H9 (cell line): Measurements from ENCODE around the gene LRP8. TPM values are rescaled to one million over a fixed set of nuclear protein-coding genes. Genes with fewer than 3 reads are reported as not detected.
A peak's percentile ranks its signal among the peaks of the same experiment; 100 is the strongest.

Experiments used
- DNase-seq: peaks from one replicate; pipeline ENCODE4 v3.0.0-alpha.2; 2017
- H2AFZ ChIP-seq: one replicate; pipeline ENCODE4 v1.6.1; 2013; ENCODE audit warnings: mild to moderate bottlenecking, low read length, control low read depth, moderate library complexity
- H2AK5ac ChIP-seq: 2 replicates; pipeline ENCODE4 v1.6.1; 2013; ENCODE audit warnings: low read length, control low read depth, mixed read lengths; ENCODE audit not compliant: insufficient read length
- H2BK120ac ChIP-seq: one replicate; pipeline ENCODE4 v1.6.1; 2013; ENCODE audit warnings: low read depth, mild to moderate bottlenecking, low read length, control low read depth, inconsistent platforms; ENCODE audit not compliant: poor library complexity, severe bottlenecking
- H2BK12ac ChIP-seq: 2 replicates; pipeline ENCODE4 v1.6.1; 2013; ENCODE audit warnings: low read length, control low read depth, mixed read lengths, low read depth; ENCODE audit not compliant: insufficient read length
- H2BK15ac ChIP-seq: 2 replicates; pipeline ENCODE4 v1.6.1; 2013; ENCODE audit warnings: low read depth, low read length, control low read depth
- H2BK20ac ChIP-seq: one replicate; pipeline ENCODE4 v1.6.1; 2013; ENCODE audit warnings: low read depth, mild to moderate bottlenecking, low read length, control low read depth, inconsistent platforms; ENCODE audit not compliant: poor library complexity, severe bottlenecking
- H2BK5ac ChIP-seq: 2 replicates; pipeline ENCODE4 v1.6.1; 2013; ENCODE audit warnings: low read length, control low read depth, mixed read lengths; ENCODE audit not compliant: insufficient read length
- H3K14ac ChIP-seq: 2 replicates; pipeline ENCODE4 v1.6.1; 2013; ENCODE audit warnings: low read length, control low read depth; ENCODE audit not compliant: insufficient read depth
- H3K18ac ChIP-seq: 2 replicates; pipeline ENCODE4 v1.6.1; 2013; ENCODE audit warnings: low read depth, mild to moderate bottlenecking, mixed read lengths, low read length, control low read depth; ENCODE audit not compliant: insufficient read length
- H3K23ac ChIP-seq: 2 replicates; pipeline ENCODE4 v1.6.1; 2013; ENCODE audit warnings: low read length, control low read depth, mixed read lengths, low read depth; ENCODE audit not compliant: insufficient read length
- H3K23me2 ChIP-seq: 2 replicates; pipeline ENCODE4 v1.6.1; 2013; ENCODE audit warnings: low read depth, mild to moderate bottlenecking, mixed read lengths, low read length, control low read depth; ENCODE audit not compliant: insufficient read length, poor library complexity, severe bottlenecking
- H3K27ac ChIP-seq: 2 replicates; pipeline ENCODE4 v1.5.1; 2013; ENCODE audit warnings: low read length, control low read depth, mixed read lengths, low read depth; ENCODE audit not compliant: insufficient read length
- H3K27me3 ChIP-seq: 2 replicates; pipeline ENCODE4 v1.6.1; 2013; ENCODE audit warnings: low read length, control low read depth, inconsistent platforms; ENCODE audit not compliant: insufficient read depth
- H3K4ac ChIP-seq: 2 replicates; pipeline ENCODE4 v1.6.1; 2013; ENCODE audit warnings: low read depth, mild to moderate bottlenecking, control low read depth, inconsistent platforms, low read length, moderate library complexity
- H3K4me1 ChIP-seq: 2 replicates; pipeline ENCODE4 v1.6.1; 2013; ENCODE audit warnings: low read length, control low read depth, inconsistent platforms; ENCODE audit not compliant: insufficient read depth
- H3K4me2 ChIP-seq: 2 replicates; pipeline ENCODE4 v1.6.1; 2013; ENCODE audit warnings: low read length, control low read depth, mixed read lengths; ENCODE audit not compliant: insufficient read length, insufficient read depth
- H3K56ac ChIP-seq: 2 replicates; pipeline ENCODE4 v1.6.1; 2013; ENCODE audit warnings: low read depth, mild to moderate bottlenecking, mixed read lengths, low read length, control low read depth; ENCODE audit not compliant: insufficient read length
- H3K79me1 ChIP-seq: 2 replicates; pipeline ENCODE4 v1.6.1; 2013; ENCODE audit warnings: low read depth, mild to moderate bottlenecking, moderate library complexity, low read length, control low read depth, inconsistent platforms; ENCODE audit not compliant: insufficient read depth, poor library complexity, severe bottlenecking
- H3K79me2 ChIP-seq: 2 replicates; pipeline ENCODE4 v1.6.1; 2013; ENCODE audit warnings: low read length, control low read depth, inconsistent platforms; ENCODE audit not compliant: insufficient read depth
- H3K9ac ChIP-seq: 2 replicates; pipeline ENCODE4 v1.6.1; 2013; ENCODE audit warnings: low read length, control low read depth, mixed read lengths; ENCODE audit not compliant: insufficient read length; ENCODE audit errors: extremely low read depth
- H3K9me3 ChIP-seq: one replicate; pipeline ENCODE4 v1.6.1; 2013; ENCODE audit warnings: low read depth, low read length, inconsistent platforms; ENCODE audit not compliant: control insufficient read depth
- H3T11ph ChIP-seq: one replicate; pipeline ENCODE4 v1.6.1; 2013; ENCODE audit warnings: mild to moderate bottlenecking, low read length, control low read depth, inconsistent platforms
- H4K20me1 ChIP-seq: one replicate; pipeline ENCODE4 v1.6.1; 2013; ENCODE audit not compliant: control insufficient read depth, insufficient read length, insufficient read depth
- H4K5ac ChIP-seq: 2 replicates; pipeline ENCODE4 v1.6.1; 2013; ENCODE audit warnings: low read depth, mild to moderate bottlenecking, mixed read lengths, low read length, control low read depth; ENCODE audit not compliant: insufficient read length
- H4K8ac ChIP-seq: replicated peaks from 2 replicates; pipeline ENCODE4 v1.6.1; 2013; ENCODE audit warnings: low read length, control low read depth, mixed read lengths, low read depth; ENCODE audit not compliant: insufficient read length
- H4K91ac ChIP-seq: 2 replicates; pipeline ENCODE4 v1.6.1; 2013; ENCODE audit warnings: low read depth, mild to moderate bottlenecking, moderate library complexity, mixed read lengths, low read length, control low read depth; ENCODE audit not compliant: insufficient read length
- H3K27ac Mint-ChIP-seq, 3 experiments: 2 replicates in 2 of 3; 3 replicates in 1 of 3; pipeline ENCODE4 v1.8.0; 2020 to 2021; ENCODE audit warnings: mixed read lengths in 3 of 3, mild to moderate bottlenecking in 1 of 3, moderate library complexity in 1 of 3
- H3K27me3 Mint-ChIP-seq: 2 replicates; pipeline ENCODE4 v1.8.0; 2021; ENCODE audit warnings: low read depth, mild to moderate bottlenecking, moderate library complexity, mixed read lengths
- H3K36me3 Mint-ChIP-seq, 3 experiments: 2 replicates in 2 of 3; 3 replicates in 1 of 3; pipeline ENCODE4 v1.8.0; 2020 to 2021; ENCODE audit warnings: low read depth in 3 of 3, mixed read lengths in 3 of 3; ENCODE audit not compliant: insufficient read depth in 1 of 3
- H3K4me1 Mint-ChIP-seq, 2 experiments: 2 replicates each; pipeline ENCODE4 v1.8.0; 2020; ENCODE audit warnings: mixed read lengths in 2 of 2
- H3K4me3 Mint-ChIP-seq, 2 experiments: 2 replicates in 1 of 2; 3 replicates in 1 of 2; pipeline ENCODE4 v1.8.0; 2020 to 2021; ENCODE audit warnings: mild to moderate bottlenecking in 2 of 2, mixed read lengths in 2 of 2, moderate library complexity in 1 of 2
- H3K9me3 Mint-ChIP-seq, 2 experiments: 2 replicates in 1 of 2; 3 replicates in 1 of 2; pipeline ENCODE4 v1.8.0; 2020; ENCODE audit warnings: mild to moderate bottlenecking in 2 of 2, mixed read lengths in 2 of 2, moderate library complexity in 1 of 2
- CTCF ChIP-seq: fragments of 200-600 bp; sonication (generic); conservative IDR thresholded peaks from 3 replicates; pipeline ENCODE4 v1.8.0; 2021; ENCODE audit warnings: antibody characterized with exemption, mild to moderate bottlenecking
- WGBS: extraction: QIAGEN DNeasy Blood & Tissue Kit; methylation state at CpG from one replicate; pipeline ENCODE4 v1.1.7; 2013; ENCODE audit warnings: missing lambda C conversion rate, low lambda C conversion rate, mixed read lengths; ENCODE audit not compliant: insufficient read length; ENCODE audit errors: extremely low coverage; 5-methylcytosine and 5-hydroxymethylcytosine counted together
- total RNA-seq: library from RNA; stranded (reverse); gene quantifications from 2 replicates; pipeline ENCODE4 v1.2.1, GENCODE V29; 2021

Gene LRP8
- total RNA-seq, 1 experiment from 2014 or later = 78.6 TPM

DNA sequence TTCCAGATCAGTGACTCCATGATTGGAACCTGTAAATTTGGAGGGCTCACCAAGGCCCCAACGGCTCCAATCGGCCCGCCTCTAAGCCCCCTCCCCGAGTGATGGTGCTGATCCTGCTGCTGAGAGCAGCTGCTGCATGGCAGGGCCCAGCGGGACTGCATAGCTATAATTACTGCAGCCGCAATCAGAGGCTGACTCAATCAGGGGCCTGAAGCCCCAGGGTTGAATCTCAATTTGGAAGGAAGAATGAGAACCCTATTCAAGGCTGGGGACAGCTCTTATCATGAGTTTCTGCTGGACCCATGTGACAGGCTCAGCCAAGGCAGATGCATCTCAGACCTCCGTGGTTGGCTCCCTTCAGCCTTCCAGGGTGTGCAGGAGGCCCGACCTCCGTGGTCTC, 46.7 kb downstream of the LRP8 start:
- Histone ChIP-seq H4K91ac (no peak overlapping the region), H2AFZ (no peak overlapping the region), H2AK5ac (no peak overlapping the region), H3K27me3 (no peaks in the 10 kb centered on the region), H3K23me2 (no peaks in the 10 kb centered on the region), H3K4me2 (no peak overlapping the region), H4K20me1 (no peaks in the 10 kb centered on the region), H3K27ac (no peak overlapping the region), H3K56ac (no peak overlapping the region), H3K4me1 (no peaks in the 10 kb centered on the region), H3T11ph (no peak overlapping the region), H3K9me3 (no peaks in the 10 kb centered on the region), H3K9ac (no peak overlapping the region), H3K18ac (no peak overlapping the region), H3K79me2 (no peaks in the 10 kb centered on the region), H4K5ac (no peak overlapping the region), H3K14ac (no peak overlapping the region), H3K4ac (no peak overlapping the region), H3K79me1 (no peaks in the 10 kb centered on the region), H2BK12ac (no peak overlapping the region), H2BK120ac (no peak overlapping the region), H2BK20ac (no peak overlapping the region), H3K23ac (no peak overlapping the region), H2BK15ac (no peak overlapping the region), H4K8ac (no peak overlapping the region), H2BK5ac (no peak overlapping the region)
- no peak for DNase-seq
- TF ChIP-seq CTCF = no peak
- Mint-ChIP-seq H3K27me3 (no peaks in the 10 kb centered on the region; the same call in 1 of the 2 replicates), H3K4me1 (no peaks in the 10 kb centered on the region), H3K27ac (peak overlapping the region; percentile 9 to 53 (median 47); a peak in 3 of 7 replicates), H3K4me3 (no peak overlapping the region), H3K36me3 (peaks cover 36 to 73% (median 54%) of the 10 kb centered on the region in 3 experiments; a peak in 6 of 7 replicates), H3K9me3 (no peaks in the 10 kb centered on the region)
- WGBS = no CpG with 5 or more reads among the region's 9 CpGs
